GM21529 (cell line): Measurements from ENCODE around the gene PPP2R5C.

Source experiments
- ATAC-seq: cut with Tn5 transposase; IDR thresholded peaks from one replicate; pipeline ENCODE4 v1.9.1; 2021; ENCODE audit not compliant: unreplicated experiment

The PPP2R5C gene

DNA sequence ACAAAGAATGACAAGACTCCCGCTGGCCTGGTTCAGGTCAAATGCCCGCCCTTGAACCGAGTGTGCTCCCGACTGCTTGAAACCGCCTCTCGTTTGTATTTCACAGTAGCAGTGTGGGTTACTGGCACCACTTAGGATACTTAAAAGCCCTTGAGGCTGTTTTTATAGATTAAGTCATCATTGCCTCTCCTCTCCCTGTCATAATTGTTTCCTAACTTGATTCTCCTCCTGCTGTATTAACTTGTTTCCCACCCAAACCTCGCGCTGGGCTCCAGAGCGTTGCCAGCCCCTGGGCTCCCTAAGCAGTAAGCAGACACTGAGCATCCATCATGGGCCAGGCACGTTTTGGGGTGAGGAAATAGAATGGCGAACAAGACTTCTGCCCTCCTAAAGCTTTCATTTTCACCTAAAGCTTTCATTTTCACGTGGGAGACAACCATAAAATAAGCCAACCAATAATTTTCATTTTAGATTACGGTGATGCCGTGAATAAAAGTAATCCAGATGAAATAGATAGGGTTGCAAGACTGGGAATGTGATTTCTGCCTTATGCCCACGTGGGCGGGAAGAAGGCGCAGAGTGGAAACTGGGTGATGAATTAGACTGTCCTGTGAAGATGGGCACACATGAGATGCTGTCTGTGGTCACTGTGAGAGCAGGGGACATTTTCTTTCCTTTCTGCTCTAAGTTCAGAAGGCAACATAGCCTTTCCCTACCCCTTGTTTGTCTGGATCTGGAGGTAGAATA, 97.5 kb downstream of the PPP2R5C start:
- ATAC-seq, result no peak

GRCh38 chr14:101859538-101859902, 98.0 kb downstream of the PPP2R5C start:
- no peak for ATAC-seq

DNA sequence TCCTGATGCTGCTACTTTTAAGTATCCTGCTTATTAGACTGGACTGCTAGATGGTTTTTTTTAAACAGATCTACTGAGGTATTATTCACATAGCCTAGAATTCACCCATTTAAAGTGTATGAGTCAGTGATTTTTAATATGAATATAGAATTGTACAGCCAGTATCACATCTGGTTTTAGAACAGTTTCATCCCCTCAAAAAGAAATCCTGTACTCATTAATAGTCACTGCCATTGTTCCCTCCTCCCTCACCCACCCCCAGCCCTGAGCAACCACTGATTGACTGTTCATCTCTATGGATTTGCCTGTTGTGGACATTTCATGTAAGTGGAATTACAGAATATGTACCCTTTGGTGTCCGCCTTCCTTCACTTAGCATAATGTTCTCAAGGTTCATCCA, 98.4 kb downstream of the PPP2R5C start:
- ATAC-seq, result no peak

DNA sequence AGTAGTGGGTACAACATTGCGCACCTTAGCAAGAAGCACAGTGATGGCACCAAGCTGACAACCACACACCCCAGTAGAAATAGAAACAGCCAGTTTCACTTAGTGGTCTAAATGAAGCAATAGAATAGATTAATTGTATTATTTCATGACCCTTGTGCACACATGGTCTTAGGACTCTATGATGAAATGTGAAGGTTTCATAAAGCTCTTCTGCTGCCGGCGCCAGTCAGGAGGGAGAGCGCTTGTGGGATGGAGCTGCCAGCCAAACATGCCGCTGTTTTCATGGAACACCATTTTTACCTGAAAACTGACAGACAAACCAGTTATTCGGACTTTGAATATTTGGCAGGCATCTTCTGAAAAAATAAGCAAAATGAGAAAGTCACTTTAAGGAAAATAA, 100.0 kb downstream of the PPP2R5C start:
- ATAC-seq, result no peak

- ATAC-seq, result no peak
Measured at GRCh38 chr14:101862177-101862576, 100.7 kb downstream of the PPP2R5C start.

GRCh38 chr14:101862711-101863110, 101.2 kb downstream of the PPP2R5C start:
- no peak for ATAC-seq

- no peak for ATAC-seq
Measured at GRCh38 chr14:101865288-101865687, 103.8 kb downstream of the PPP2R5C start.

DNA sequence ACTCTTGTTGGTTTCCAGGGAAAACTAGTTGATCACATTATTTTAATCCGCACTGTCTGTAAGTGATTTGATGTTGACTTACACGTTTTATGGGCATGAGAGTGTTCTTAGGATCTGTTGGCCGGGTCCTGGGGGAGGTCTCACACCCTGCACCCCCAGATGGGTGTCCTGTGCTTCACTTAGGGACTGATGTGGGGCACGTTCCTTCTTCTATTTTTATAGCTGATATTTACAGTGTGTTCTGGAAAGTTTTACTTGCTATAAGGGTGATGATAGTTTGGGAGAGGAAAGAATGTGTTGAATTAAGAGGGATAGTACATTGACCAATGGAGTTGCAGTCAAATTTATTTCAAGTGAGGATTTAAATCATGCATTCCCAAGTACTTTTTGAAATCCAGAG, 106.3 kb downstream of the PPP2R5C start:
- ATAC-seq, result no peak

DNA sequence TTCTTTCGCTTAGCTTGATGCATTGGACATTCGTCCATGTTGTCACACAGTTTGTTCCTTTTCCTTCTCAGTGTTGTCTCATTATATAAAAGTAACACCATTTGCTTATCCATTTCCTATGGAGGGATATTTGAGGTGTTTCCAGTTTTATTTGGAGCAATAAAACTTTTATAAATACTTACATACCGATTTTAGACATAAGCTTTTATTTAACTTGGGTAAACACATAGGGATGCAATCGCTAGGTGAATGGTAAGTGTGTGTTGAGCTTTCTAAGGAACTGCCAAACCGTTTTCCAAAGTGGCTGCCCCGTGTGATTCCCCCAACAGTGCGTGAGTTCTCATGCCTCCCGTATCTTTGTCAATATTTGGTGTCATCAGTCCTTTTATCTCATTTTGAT, 107.7 kb downstream of the PPP2R5C start:
- ATAC-seq, result no peak

- no peak for ATAC-seq
Measured at GRCh38 chr14:101870273-101870939, 108.9 kb downstream of the PPP2R5C start.

DNA sequence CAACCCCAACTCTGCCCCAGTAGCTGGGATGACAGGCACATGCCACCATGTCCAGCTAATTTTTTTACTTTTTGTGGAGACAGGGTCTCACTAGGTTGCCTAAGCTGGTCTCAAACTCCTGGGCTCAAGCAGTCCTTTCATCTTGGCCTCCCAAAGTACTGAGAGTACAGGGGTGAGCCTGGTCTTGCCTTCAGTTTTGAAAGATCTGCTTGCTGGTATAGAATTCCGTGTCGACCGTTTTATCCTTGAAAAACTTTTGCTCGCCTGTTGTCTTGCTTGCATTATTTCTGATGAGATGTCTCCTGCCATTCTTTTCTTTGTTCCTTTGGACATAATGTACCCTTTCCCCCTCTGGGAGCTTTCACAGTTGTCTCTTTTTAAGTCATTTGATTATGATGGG, 110.8 kb downstream of the PPP2R5C start:
- no peak for ATAC-seq

- ATAC-seq, result no peak
Measured at GRCh38 chr14:101873076-101873825, 111.7 kb downstream of the PPP2R5C start.

GRCh38 chr14:101873991-101874390, 112.5 kb downstream of the PPP2R5C start:
- no peak for ATAC-seq

GRCh38 chr14:101875041-101875726, 113.7 kb downstream of the PPP2R5C start:
- ATAC-seq, result no peak

DNA sequence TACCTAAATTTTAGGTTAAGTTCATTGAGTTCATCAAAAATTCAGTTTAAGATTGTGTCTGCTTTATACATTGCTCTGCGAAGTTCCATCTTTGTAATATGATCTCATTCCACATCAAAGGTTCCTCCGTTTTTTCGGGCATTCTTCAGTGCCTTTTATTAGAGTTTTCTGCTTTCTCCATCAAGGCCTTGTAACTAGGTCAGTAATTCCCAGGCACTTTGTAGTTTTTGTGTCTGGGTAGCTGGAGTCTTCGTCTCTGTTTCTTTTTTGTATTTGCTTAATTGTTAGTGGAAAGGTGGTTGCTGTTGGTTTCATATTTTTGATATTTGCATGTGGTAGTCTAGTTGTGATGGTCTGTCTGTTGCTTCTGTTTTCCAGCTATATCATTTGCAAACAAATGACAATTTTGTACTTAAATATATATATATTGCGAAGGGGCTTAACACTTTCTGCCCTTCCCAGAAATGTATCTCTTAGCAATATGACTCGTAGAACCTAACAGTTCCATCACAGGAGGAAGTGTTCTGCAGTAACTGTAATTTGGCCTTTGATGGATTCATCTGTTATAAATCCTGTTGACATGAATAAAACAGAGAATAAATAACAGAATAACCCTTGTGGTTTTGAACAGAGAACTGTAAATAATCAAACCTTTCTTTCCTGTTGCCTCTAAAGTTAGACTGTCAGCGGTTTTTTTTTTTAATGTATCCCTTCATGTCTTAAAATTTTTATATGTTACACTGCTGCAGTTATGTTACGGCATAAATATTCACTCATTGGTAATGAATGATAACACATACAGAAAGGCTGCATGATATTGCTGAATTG, 114.4 kb downstream of the PPP2R5C start:
- ATAC-seq, result peak; percentile 35

- peak; percentile 93 for ATAC-seq
Measured at GRCh38 chr14:101876555-101876938, 115.0 kb downstream of the PPP2R5C start.

GRCh38 chr14:101877766-101878165, 116.3 kb downstream of the PPP2R5C start:
- no peak for ATAC-seq

DNA sequence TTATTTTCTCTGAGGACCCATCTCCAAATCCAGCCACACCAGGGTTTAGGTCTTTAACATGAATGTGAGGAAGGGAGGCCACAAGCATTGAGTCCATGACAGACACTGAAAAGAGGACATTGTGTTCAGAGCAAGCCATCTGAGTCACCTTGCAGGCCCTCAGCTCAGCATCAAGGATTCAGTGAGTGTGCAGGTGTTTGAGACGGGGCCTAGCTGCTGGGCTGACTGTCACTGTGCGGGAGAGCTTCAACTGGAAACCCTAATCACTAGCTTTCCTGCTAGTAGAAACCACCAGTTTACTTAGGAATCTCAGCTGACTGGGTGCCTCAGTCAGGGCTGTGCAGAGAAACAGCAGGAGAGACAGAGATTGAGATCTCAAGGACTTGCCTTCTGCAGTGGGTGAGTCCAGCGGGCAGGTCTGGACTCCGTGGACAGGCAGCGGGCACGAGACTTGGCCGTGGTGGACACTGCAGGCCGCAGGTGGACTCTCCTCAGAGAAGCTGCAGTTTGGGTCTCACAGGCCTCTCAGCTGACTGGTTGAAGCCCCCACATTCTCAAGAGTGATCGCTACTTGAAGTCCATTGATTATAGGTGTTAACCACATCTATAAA, 116.8 kb downstream of the PPP2R5C start:
- no peak for ATAC-seq

DNA sequence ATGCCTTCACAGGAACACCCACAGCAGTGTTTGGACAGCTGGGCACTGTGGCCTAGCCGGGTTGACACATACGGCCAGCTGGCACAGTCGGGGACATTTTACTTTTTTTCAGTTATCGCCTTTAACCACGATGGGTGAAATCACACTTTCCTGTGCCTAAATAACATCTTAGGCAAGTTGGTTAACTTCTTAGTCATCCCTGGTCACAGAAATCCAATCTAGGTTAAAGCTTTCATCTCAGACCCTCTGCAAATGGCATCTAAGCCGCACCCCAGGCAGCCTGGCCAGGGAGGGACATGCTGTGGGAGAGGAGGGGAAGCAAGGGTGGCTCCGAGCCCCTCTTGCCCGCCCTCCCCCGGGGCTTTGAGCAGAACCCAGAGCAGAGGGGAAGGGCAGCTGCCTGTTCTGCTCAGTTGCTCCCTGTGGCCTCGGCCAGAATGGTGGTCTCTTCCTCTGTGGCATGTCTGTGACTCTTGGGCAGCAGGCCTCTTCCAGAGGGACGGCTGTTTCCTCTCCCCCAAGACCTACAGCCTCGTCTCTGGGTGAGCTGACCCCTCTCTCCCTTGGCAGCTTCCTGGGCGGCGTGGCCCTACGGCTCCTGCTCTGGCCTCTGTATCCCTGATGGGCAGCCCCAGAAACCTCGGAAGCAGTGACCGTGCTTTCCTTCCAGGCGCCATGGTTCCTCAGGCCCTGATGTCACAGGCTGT, 117.5 kb downstream of the PPP2R5C start:
- no peak for ATAC-seq
